Measurements from ENCODE around the gene SPTBN5.

DNA sequence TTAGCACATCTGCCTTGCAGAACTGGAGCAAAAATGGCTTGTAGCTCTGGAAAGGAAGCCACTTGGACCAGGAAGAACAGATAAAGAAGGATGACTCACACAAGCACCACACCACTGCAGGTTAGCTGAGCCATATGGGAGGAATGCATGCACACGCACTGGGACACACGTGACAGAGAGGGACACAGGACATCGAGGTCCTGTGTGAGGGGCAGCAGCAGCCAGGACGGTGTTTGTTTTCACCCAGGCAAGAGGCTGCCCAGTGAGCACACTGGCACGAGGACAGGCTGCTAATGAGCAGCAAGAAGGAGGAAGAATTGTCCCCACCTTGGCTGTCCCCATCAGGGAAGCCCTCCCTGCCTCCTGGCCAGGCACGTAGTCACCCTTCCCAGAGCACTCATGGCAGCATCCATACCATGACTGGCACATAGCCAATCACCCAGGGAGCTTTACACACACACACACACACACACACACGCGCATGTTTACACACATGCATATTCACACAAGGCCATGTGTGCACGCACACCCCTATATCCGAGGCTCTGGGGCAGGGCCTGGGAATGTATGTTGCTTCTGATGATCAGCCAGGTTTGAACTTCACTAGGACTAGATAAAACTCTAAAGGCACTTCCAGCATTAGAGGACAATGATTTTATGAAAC lies 24.0 kb upstream of the SPTBN5 start:
- TF ChIP-seq, protein P1, sequence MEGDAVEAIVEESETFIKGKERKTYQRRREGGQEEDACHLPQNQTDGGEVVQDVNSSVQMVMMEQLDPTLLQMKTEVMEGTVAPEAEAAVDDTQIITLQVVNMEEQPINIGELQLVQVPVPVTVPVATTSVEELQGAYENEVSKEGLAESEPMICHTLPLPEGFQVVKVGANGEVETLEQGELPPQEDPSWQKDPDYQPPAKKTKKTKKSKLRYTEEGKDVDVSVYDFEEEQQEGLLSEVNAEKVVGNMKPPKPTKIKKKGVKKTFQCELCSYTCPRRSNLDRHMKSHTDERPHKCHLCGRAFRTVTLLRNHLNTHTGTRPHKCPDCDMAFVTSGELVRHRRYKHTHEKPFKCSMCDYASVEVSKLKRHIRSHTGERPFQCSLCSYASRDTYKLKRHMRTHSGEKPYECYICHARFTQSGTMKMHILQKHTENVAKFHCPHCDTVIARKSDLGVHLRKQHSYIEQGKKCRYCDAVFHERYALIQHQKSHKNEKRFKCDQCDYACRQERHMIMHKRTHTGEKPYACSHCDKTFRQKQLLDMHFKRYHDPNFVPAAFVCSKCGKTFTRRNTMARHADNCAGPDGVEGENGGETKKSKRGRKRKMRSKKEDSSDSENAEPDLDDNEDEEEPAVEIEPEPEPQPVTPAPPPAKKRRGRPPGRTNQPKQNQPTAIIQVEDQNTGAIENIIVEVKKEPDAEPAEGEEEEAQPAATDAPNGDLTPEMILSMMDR (conservative IDR thresholded peaks at IDR 0.05; ENCODE audit: low read depth, low read length): no peak
- TF ChIP-seq EZH2phosphoT487 (IDR thresholded peaks at IDR 0.05; ENCODE audit: borderline replicate concordance, low read length) (no peak), EZH2 (IDR thresholded peaks at IDR 0.05; ENCODE audit: low read length, unreplicated experiment) (no peak)

All from PC-3 (cell line).